AG04450 (cell line): ENCODE measurements around the gene CD47. TPM values are rescaled to one million over a fixed set of nuclear protein-coding genes. Genes with fewer than 3 reads are reported as not detected.

Source experiments
- CTCF ChIA-PET: fragments of 300-600, 350-600 bp; formaldehyde crosslinking; extraction: SDS; loops from one replicate; lab custom pipeline; 2022; ENCODE audit warnings: antibody characterized with exemption, inconsistent platforms; lab: Charles Lee
- POLR2A ChIA-PET: fragments of 350-600 bp; formaldehyde crosslinking; extraction: SDS; loops from one replicate; lab custom pipeline; 2021; ENCODE audit warnings: antibody characterized with exemption, inconsistent platforms; lab: Yijun Ruan, JAX
- DNase-seq: peaks from one replicate; pipeline ENCODE4 v3.0.0-alpha.2; 2011; ENCODE audit warnings: low read depth, low spot score
- H3K27ac ChIP-seq: one replicate; pipeline ENCODE4 v1.5.1; 2012; ENCODE audit warnings: low read depth, low read length, control low read depth
- H3K27me3 ChIP-seq: one replicate; pipeline ENCODE4 v1.6.0; 2012; ENCODE audit warnings: low read length; ENCODE audit not compliant: control insufficient read depth, insufficient read depth
- H3K4me3 ChIP-seq: 2 replicates; pipeline ENCODE4 v1.5.1; 2011; ENCODE audit warnings: mild to moderate bottlenecking, low read depth, low read length, control low read depth
- H3K9me3 ChIP-seq: 2 replicates; pipeline ENCODE4 v1.5.1; 2012; ENCODE audit warnings: low read length; ENCODE audit not compliant: control insufficient read depth, insufficient read depth
- polyA plus RNA-seq: library from polyadenylated mRNA; depleted of rRNA; stranded (reverse); fragments of >200 nt; gene quantifications from 2 replicates; pipeline ENCODE4 v1.2.3, GENCODE V29; 2011
- TF ChIP-seq, protein P1 (sequence below): IDR thresholded peaks from 2 replicates; pipeline ENCODE4 v1.5.1; 2011; ENCODE audit warnings: low read depth, low read length, control low read depth, inconsistent platforms

CD47 gene
- polyA plus RNA-seq, 1 experiment = 108 TPM

DNA sequence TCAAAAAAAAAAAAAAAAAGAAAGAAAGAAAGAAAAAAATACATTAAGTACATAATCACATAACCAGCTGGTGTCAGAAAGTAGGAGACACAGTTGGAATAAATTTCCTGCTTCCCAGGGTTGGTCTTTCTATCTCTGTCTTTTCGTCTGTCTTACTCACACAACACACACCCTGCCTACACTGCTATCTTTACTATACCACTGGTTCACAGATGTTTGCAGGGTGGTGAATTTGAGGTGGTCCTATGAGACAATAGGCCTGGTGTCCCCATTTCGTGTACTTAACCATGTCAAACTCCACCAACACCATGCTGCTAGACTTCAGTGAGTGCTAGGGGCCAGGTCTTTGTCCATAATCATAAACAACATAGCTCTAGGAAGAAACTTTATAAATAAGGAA lies 17.6 kb upstream of the CD47 start:
- H3K4me3 ChIP-seq = no peak overlapping the region
- H3K27ac ChIP-seq = no peak overlapping the region
- no peaks in the 10 kb centered on the region for H3K27me3 ChIP-seq
- TF ChIP-seq, protein P1, sequence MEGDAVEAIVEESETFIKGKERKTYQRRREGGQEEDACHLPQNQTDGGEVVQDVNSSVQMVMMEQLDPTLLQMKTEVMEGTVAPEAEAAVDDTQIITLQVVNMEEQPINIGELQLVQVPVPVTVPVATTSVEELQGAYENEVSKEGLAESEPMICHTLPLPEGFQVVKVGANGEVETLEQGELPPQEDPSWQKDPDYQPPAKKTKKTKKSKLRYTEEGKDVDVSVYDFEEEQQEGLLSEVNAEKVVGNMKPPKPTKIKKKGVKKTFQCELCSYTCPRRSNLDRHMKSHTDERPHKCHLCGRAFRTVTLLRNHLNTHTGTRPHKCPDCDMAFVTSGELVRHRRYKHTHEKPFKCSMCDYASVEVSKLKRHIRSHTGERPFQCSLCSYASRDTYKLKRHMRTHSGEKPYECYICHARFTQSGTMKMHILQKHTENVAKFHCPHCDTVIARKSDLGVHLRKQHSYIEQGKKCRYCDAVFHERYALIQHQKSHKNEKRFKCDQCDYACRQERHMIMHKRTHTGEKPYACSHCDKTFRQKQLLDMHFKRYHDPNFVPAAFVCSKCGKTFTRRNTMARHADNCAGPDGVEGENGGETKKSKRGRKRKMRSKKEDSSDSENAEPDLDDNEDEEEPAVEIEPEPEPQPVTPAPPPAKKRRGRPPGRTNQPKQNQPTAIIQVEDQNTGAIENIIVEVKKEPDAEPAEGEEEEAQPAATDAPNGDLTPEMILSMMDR = no peak
- no peak for DNase-seq
- CTCF ChIA-PET = no interaction called here
- H3K9me3 ChIP-seq = no peaks in the 10 kb centered on the region
- POLR2A ChIA-PET = no interaction called here

DNA sequence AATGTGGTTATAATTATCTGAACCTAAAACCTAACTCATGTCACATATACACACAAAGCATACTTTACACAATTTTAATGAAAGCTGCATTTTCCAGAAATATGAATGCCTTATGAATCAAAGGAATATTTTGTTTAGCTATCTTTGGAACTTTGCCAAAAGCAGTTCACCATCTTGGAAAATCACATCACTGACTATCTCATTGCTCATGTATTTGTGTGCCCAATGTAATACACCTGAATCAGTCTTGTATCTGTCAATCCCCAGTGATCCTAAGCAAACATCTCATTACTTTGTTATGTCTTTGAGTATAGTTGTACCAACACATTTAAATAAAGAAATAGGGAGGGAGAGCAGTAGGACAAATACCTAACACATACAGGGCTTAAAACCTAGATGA lies 15.6 kb upstream of the CD47 start:
- Histone ChIP-seq H3K9me3 (no peaks in the 10 kb centered on the region), H3K27me3 (no peaks in the 10 kb centered on the region), H3K4me3 (no peak overlapping the region), H3K27ac (no peak overlapping the region)
- TF ChIP-seq, protein P1 = no peak
- ChIA-PET POLR2A (interaction anchor here (0.8 kb wide), 1 partner anchor 15 kb away, joined by 3 read pairs; no protein-coding TSS in a partner anchor), CTCF (interaction anchor here (2.2 kb wide), 1 partner anchor 179 kb away, joined by 9 read pairs; no protein-coding TSS in a partner anchor)
- no peak for DNase-seq

DNA sequence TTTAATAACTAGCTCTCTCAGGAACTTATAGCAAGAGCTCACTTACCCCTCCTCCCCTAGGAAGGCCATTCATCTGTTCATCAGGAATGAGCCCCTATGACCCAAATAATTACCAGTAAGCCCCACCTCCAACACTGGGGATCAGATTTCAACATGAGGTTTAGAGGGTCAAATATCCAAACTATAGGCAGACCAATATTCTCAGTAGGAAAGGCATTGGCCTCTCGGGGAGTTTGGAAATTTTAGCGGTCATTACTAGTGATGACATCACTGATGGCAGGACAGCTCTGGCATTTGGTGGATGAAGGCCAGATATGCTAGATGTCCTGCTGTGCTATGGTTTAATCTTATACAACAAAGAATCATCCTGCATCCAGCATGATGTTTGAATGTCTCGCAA lies 15.2 kb upstream of the CD47 start:
- Histone ChIP-seq H3K27ac (no peak overlapping the region), H3K4me3 (no peak overlapping the region), H3K9me3 (no peaks in the 10 kb centered on the region), H3K27me3 (no peaks in the 10 kb centered on the region)
- POLR2A ChIA-PET = interaction anchor here (0.8 kb wide), 1 partner anchor 14 kb away, joined by 3 read pairs; no protein-coding TSS in a partner anchor
- no peak for DNase-seq
- TF ChIP-seq, protein P1 = no peak
- CTCF ChIA-PET = interaction anchor here (2.2 kb wide), 1 partner anchor 178 kb away, joined by 9 read pairs; no protein-coding TSS in a partner anchor

DNA sequence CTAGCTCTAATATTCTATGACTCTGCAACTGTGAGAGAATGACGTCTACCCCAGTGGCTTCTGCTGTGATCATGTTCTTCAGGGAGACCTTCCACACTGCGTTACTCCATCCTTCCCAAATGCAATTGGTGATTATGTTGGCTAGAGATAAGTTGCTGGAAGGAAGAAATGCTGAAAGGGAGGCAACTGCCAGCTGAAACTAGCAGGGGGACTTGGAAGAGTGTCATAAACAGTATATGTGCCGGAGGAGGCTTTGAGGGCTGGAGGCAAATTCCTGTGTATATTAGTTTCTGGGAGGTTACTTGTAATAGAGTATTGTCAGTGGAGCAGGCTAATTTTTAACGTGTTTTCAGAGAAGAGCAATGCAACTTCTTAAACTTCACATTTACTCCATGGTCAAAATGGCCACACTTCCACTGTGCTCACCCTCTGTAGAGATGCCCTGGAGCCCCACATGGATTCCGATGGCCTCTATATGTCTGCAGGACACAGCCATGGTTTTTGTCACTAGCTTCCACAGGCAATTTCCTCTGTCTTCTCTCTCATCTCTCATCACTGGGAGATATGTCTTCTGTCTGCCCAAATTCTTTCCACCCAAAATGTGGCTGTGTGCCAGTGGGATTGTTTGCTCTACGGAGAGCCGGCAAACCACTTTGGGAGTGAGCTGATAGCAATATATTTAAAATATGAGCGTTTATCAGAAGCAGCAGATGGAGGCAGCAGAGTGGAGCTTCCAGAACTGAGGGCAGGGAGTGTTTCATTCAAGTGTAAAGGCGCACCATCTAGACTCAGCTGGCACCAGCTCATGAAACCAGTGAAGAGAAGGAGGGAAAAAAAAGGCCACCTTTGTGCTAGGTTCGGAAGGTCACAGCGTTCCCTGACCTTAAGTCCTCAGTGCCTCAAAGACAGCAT lies 13.3 kb upstream of the CD47 start:
- TF ChIP-seq, protein P1 = no peak
- H3K27ac ChIP-seq = no peak overlapping the region
- H3K9me3 ChIP-seq = no peaks in the 10 kb centered on the region
- ChIA-PET CTCF (interaction anchor here (2.2 kb wide), 1 partner anchor 176 kb away, joined by 9 read pairs; no protein-coding TSS in a partner anchor), POLR2A (no interaction called here)
- no peak for DNase-seq
- H3K27me3 ChIP-seq = no peaks in the 10 kb centered on the region
- H3K4me3 ChIP-seq = no peak overlapping the region
